ENCODE results near the gene TFR2. TPM values are rescaled to one million over a fixed set of nuclear protein-coding genes. Genes with fewer than 3 reads are reported as not detected.

Gene TFR2
- total RNA-seq, 1 experiment from 2014 or later = 6.2 TPM

DNA sequence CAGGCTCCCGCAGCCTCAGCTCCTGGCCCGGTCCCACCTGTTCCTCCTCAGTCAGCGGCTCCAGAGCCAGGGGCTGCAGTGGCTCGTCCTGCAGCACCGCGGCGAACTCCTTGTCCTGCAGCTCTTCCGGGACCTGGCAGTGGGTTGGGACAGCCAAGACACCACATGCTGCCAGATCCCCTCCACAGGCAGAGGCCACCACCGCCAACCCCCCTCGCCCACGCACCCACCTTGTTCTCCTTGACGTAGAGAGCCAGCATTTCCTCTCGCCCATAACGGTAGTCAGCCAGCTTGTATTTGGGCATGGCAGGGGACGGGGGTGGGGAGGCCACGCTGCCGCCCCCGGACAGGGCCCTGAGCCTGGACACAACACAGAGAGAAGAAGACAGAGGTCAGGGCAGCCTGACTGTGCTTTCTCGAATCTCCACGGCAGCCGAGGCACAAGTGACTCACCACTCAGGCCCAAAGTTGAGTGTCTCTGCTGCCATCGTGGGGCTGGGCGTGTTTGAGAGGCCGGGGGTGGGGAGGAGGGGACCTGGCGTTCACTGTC lies 46.5 kb upstream of the TFR2 start:
- peaks cover 45% of the 10 kb centered on the region for H4K20me1 ChIP-seq (ENCODE audit: insufficient read depth)
- H3K79me2 ChIP-seq (ENCODE audit: low read depth) = peaks cover 45% of the 10 kb centered on the region
- no peak overlapping the region for H3K4me2 ChIP-seq
- peaks cover 11% of the 10 kb centered on the region for H3K4me1 ChIP-seq (replicated peaks; ENCODE audit: insufficient read depth)
- H2AFZ ChIP-seq = no peak overlapping the region
- H3K4me3 ChIP-seq = no peak overlapping the region
- ChIA-PET CTCF (no interaction called here), POLR2A (ENCODE audit: unreplicated experiment) (interaction anchor here (0.5 kb wide), 1 partner anchor 266 kb away, joined by 5 read pairs; no protein-coding TSS in a partner anchor)
- TF ChIP-seq, protein P1, sequence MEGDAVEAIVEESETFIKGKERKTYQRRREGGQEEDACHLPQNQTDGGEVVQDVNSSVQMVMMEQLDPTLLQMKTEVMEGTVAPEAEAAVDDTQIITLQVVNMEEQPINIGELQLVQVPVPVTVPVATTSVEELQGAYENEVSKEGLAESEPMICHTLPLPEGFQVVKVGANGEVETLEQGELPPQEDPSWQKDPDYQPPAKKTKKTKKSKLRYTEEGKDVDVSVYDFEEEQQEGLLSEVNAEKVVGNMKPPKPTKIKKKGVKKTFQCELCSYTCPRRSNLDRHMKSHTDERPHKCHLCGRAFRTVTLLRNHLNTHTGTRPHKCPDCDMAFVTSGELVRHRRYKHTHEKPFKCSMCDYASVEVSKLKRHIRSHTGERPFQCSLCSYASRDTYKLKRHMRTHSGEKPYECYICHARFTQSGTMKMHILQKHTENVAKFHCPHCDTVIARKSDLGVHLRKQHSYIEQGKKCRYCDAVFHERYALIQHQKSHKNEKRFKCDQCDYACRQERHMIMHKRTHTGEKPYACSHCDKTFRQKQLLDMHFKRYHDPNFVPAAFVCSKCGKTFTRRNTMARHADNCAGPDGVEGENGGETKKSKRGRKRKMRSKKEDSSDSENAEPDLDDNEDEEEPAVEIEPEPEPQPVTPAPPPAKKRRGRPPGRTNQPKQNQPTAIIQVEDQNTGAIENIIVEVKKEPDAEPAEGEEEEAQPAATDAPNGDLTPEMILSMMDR (conservative IDR thresholded peaks at IDR 0.05) = no peak
- no peak for TF ChIP-seq EZH2 (IDR thresholded peaks at IDR 0.05; ENCODE audit: low read depth)
- no peaks in the 10 kb centered on the region for H3K9me2 ChIP-seq (ENCODE audit: insufficient read depth)
- no peaks in the 10 kb centered on the region for H3K36me3 ChIP-seq (ENCODE audit: low read depth)
- H3K27ac ChIP-seq = no peak overlapping the region
- no peaks in the 10 kb centered on the region for H3K9me3 ChIP-seq (ENCODE audit: insufficient read depth, low read depth)
- intact Hi-C loops (cut with micrococcal nuclease; ENCODE audit: unreplicated experiment) = no loop called here
- no peak for DNase-seq
- BruUV-seq (replicated peaks) = no TSS peak
- H3K27me3 ChIP-seq (ENCODE audit: insufficient read depth, low read depth) = no peaks in the 10 kb centered on the region
- H3F3A ChIP-seq (ENCODE audit: insufficient read depth, low read depth) = peaks cover 3% of the 10 kb centered on the region; the same call in 1 of the 2 replicates

DNA sequence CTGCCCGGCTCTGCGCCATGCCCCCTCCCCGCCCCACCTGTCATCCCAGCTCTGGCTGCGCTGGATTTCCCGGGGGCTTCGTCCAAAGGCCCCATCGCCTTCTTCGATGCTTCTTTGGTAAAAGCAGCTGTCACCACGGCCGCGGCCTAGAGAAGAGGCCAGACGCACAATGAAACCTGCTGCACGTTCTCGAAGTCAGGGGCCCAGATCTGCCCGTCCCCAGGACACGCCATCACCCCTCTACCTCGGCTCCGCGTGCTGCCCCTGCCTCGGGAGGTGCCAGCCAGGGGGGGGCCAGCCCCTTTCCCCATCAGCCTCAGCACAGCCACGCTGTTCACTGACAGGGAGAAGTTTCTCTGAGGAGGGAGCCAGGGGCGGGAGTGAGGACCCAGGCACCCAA lies 45.9 kb upstream of the TFR2 start:
- peaks cover 39% of the 10 kb centered on the region for H4K20me1 ChIP-seq (ENCODE audit: insufficient read depth)
- H2AFZ ChIP-seq = no peak overlapping the region
- no peak for DNase-seq
- ChIA-PET CTCF (no interaction called here), POLR2A (ENCODE audit: unreplicated experiment) (interaction anchor here (0.5 kb wide), 1 partner anchor 265 kb away, joined by 5 read pairs; no protein-coding TSS in a partner anchor)
- H3K36me3 ChIP-seq (ENCODE audit: low read depth) = no peaks in the 10 kb centered on the region
- H3K27ac ChIP-seq = no peak overlapping the region
- H3K9me2 ChIP-seq (ENCODE audit: insufficient read depth) = no peaks in the 10 kb centered on the region
- TF ChIP-seq EZH2 (IDR thresholded peaks at IDR 0.05; ENCODE audit: low read depth) = no peak
- TF ChIP-seq, protein P1 (conservative IDR thresholded peaks at IDR 0.05) = no peak
- H3K27me3 ChIP-seq (ENCODE audit: insufficient read depth, low read depth) = no peaks in the 10 kb centered on the region
- H3F3A ChIP-seq (ENCODE audit: insufficient read depth, low read depth) = peaks cover 3% of the 10 kb centered on the region; the same call in 1 of the 2 replicates
- no peak overlapping the region for H3K4me2 ChIP-seq
- peaks cover 40% of the 10 kb centered on the region for H3K79me2 ChIP-seq (ENCODE audit: low read depth)
- H3K9me3 ChIP-seq (ENCODE audit: insufficient read depth, low read depth) = no peaks in the 10 kb centered on the region
- peaks cover 5% of the 10 kb centered on the region for H3K4me1 ChIP-seq (replicated peaks; ENCODE audit: insufficient read depth)
- no peak overlapping the region for H3K4me3 ChIP-seq
- intact Hi-C loops (cut with micrococcal nuclease; ENCODE audit: unreplicated experiment) = no loop called here
- BruUV-seq (replicated peaks) = no TSS peak

DNA sequence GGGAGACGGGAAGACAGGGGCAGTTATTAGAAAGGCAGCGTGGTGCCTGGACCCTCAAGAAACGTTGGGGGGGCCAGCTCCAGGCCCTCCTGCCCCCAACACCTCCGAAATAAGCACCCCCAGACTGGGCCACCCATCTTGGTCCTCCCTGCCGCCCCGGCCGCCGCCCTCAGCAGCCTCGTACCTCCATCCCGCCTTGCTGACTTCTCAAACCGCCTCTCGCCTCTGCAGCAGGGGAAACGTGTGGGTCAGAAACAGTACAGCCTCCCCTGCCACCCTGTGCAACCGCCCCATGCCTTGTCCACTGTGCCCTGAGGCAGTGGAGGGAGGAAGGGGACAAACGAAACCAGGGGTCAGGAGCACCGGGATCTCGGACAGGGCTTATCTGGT lies 45.5 kb upstream of the TFR2 start:
- peaks cover 35% of the 10 kb centered on the region for H3K79me2 ChIP-seq (ENCODE audit: low read depth)
- H2AFZ ChIP-seq = no peak overlapping the region
- no peak overlapping the region for H3K4me3 ChIP-seq
- peaks cover 39% of the 10 kb centered on the region for H4K20me1 ChIP-seq (ENCODE audit: insufficient read depth)
- no peak for TF ChIP-seq EZH2 (IDR thresholded peaks at IDR 0.05; ENCODE audit: low read depth)
- TF ChIP-seq, protein P1 (conservative IDR thresholded peaks at IDR 0.05) = no peak
- no peaks in the 10 kb centered on the region for H3K9me3 ChIP-seq (ENCODE audit: insufficient read depth, low read depth)
- H3K27me3 ChIP-seq (ENCODE audit: insufficient read depth, low read depth) = no peaks in the 10 kb centered on the region
- H3F3A ChIP-seq (ENCODE audit: insufficient read depth, low read depth) = peaks cover 3% of the 10 kb centered on the region; the same call in 1 of the 2 replicates
- ChIA-PET CTCF (no interaction called here), POLR2A (ENCODE audit: unreplicated experiment) (no interaction called here)
- BruUV-seq (replicated peaks) = no TSS peak
- H3K36me3 ChIP-seq (ENCODE audit: low read depth) = no peaks in the 10 kb centered on the region
- peaks cover under 1% of the 10 kb centered on the region; the same call in 1 of the 2 replicates for H3K4me1 ChIP-seq (replicated peaks; ENCODE audit: insufficient read depth)
- H3K9me2 ChIP-seq (ENCODE audit: insufficient read depth) = no peaks in the 10 kb centered on the region
- intact Hi-C loops (cut with micrococcal nuclease; ENCODE audit: unreplicated experiment) = no loop called here
- no peak overlapping the region for H3K4me2 ChIP-seq
- no peak overlapping the region for H3K27ac ChIP-seq
- no peak for DNase-seq
